ENCODE results near the gene SETD3. TPM values are rescaled to one million over a fixed set of nuclear protein-coding genes. Genes with fewer than 3 reads are reported as not detected.

The SETD3 gene
- total and polyA plus RNA-seq, 2 donors (not counting 1 experiment from before 2014, with no cell fraction given) = 11.0 to 32.1 TPM

GRCh38 chr14:99357151-99357915, 123.3 kb downstream of the SETD3 start:
- no peak overlapping the region for H2AFZ ChIP-seq (ENCODE audit: insufficient read depth, low read depth, low read length, poor library complexity, severe bottlenecking)
- 86% methylated on average over 14 of the region's 15 CpGs for WGBS (ENCODE audit: insufficient coverage)
- no peak overlapping the region for H3K27ac Mint-ChIP-seq
- TF ChIP-seq EZH2 (IDR thresholded peaks at IDR 0.05; ENCODE audit: borderline replicate concordance, insufficient read depth, low read depth, low read length, poor library complexity, severe bottlenecking) = no peak
- TF ChIP-seq, protein P1, sequence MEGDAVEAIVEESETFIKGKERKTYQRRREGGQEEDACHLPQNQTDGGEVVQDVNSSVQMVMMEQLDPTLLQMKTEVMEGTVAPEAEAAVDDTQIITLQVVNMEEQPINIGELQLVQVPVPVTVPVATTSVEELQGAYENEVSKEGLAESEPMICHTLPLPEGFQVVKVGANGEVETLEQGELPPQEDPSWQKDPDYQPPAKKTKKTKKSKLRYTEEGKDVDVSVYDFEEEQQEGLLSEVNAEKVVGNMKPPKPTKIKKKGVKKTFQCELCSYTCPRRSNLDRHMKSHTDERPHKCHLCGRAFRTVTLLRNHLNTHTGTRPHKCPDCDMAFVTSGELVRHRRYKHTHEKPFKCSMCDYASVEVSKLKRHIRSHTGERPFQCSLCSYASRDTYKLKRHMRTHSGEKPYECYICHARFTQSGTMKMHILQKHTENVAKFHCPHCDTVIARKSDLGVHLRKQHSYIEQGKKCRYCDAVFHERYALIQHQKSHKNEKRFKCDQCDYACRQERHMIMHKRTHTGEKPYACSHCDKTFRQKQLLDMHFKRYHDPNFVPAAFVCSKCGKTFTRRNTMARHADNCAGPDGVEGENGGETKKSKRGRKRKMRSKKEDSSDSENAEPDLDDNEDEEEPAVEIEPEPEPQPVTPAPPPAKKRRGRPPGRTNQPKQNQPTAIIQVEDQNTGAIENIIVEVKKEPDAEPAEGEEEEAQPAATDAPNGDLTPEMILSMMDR (IDR thresholded peaks at IDR 0.05) = no peak
- no peaks in the 10 kb centered on the region for H3K9me3 Mint-ChIP-seq (ENCODE audit: insufficient read depth)
- H3K4me1 ChIP-seq (ENCODE audit: control insufficient read depth in 2 of 2, insufficient read depth in 2 of 2, low read length in 2 of 2) = no peaks in the 10 kb centered on the region
- H3K9me3 ChIP-seq (ENCODE audit: control extremely low read depth in 1 of 3, control insufficient read depth in 2 of 3, insufficient read depth in 1 of 3, low read length in 2 of 3) = peaks cover 0 to 11% (median 0%) of the 10 kb centered on the region in 3 donors
- H3K27ac ChIP-seq (ENCODE audit: low read length in 2 of 2) = no peak overlapping the region
- no peak overlapping the region for H3K9ac ChIP-seq (ENCODE audit: low read length)
- intact Hi-C loops (cut with micrococcal nuclease) = no loop called here
- CTCF ChIA-PET = no interaction called here
- no peaks in the 10 kb centered on the region for H4K20me1 ChIP-seq (ENCODE audit: control insufficient read depth, insufficient read depth, low read length, poor library complexity, severe bottlenecking)
- no peaks in the 10 kb centered on the region for H3K27me3 ChIP-seq (replicated peaks in 1 of 4; ENCODE audit: control extremely low read depth in 1 of 4, control insufficient read depth in 3 of 4, insufficient read depth in 4 of 4, low read length in 3 of 4)
- no peak overlapping the region for H3K4me3 Mint-ChIP-seq
- ATAC-seq (ENCODE audit: low read depth) = no peak
- no peak for DNase-seq
- H3K4me3 ChIP-seq (ENCODE audit: control extremely low read depth in 1 of 5, extremely low read depth in 1 of 5, insufficient read depth in 1 of 5, low read depth in 2 of 5, low read length in 4 of 5) = no peak overlapping the region
- no peaks in the 10 kb centered on the region for H3K79me2 ChIP-seq (ENCODE audit: control insufficient read depth, insufficient read depth, low read length)
- POLR2A ChIA-PET = no interaction called here
- no peak overlapping the region for H3K4me2 ChIP-seq (replicated peaks; ENCODE audit: low read depth, low read length, poor library complexity, severe bottlenecking)
- no peaks in the 10 kb centered on the region for H3K4me1 Mint-ChIP-seq
- H3K36me3 ChIP-seq (replicated peaks in 1 of 2; ENCODE audit: control extremely low read depth in 1 of 2, control insufficient read depth in 1 of 2, extremely low read depth in 1 of 2, insufficient read depth in 2 of 2, low read length in 1 of 2) = no peaks in the 10 kb centered on the region
- no peaks in the 10 kb centered on the region for H3K27me3 Mint-ChIP-seq

- Mint-ChIP-seq H3K9me3 (ENCODE audit: insufficient read depth) (no peaks in the 10 kb centered on the region), H3K4me1 (no peaks in the 10 kb centered on the region), H3K4me3 (no peak overlapping the region), H3K27me3 (no peaks in the 10 kb centered on the region), H3K27ac (no peak overlapping the region)
- no peaks in the 10 kb centered on the region for H3K4me1 ChIP-seq (ENCODE audit: control insufficient read depth in 2 of 2, insufficient read depth in 2 of 2, low read length in 2 of 2)
- H3K79me2 ChIP-seq (ENCODE audit: control insufficient read depth, insufficient read depth, low read length) = no peaks in the 10 kb centered on the region
- DNase-seq = no peak
- H3K4me2 ChIP-seq (replicated peaks; ENCODE audit: low read depth, low read length, poor library complexity, severe bottlenecking) = no peak overlapping the region
- intact Hi-C loops (cut with micrococcal nuclease) = no loop called here
- ChIA-PET POLR2A (no interaction called here), CTCF (no interaction called here)
- no peak overlapping the region for H3K9ac ChIP-seq (ENCODE audit: low read length)
- no peaks in the 10 kb centered on the region for H3K27me3 ChIP-seq (replicated peaks in 1 of 4; ENCODE audit: control extremely low read depth in 1 of 4, control insufficient read depth in 3 of 4, insufficient read depth in 4 of 4, low read length in 3 of 4)
- TF ChIP-seq, protein P1 (IDR thresholded peaks at IDR 0.05) = no peak
- no peak for TF ChIP-seq EZH2 (IDR thresholded peaks at IDR 0.05; ENCODE audit: borderline replicate concordance, insufficient read depth, low read depth, low read length, poor library complexity, severe bottlenecking)
- no peaks in the 10 kb centered on the region for H3K36me3 ChIP-seq (replicated peaks in 1 of 2; ENCODE audit: control extremely low read depth in 1 of 2, control insufficient read depth in 1 of 2, extremely low read depth in 1 of 2, insufficient read depth in 2 of 2, low read length in 1 of 2)
- H3K4me3 ChIP-seq (ENCODE audit: control extremely low read depth in 1 of 5, extremely low read depth in 1 of 5, insufficient read depth in 1 of 5, low read depth in 2 of 5, low read length in 4 of 5) = no peak overlapping the region
- no peak overlapping the region for H2AFZ ChIP-seq (ENCODE audit: insufficient read depth, low read depth, low read length, poor library complexity, severe bottlenecking)
- H3K27ac ChIP-seq (ENCODE audit: low read length in 2 of 2) = no peak overlapping the region
- WGBS (ENCODE audit: insufficient coverage) = 93% methylated on average over 8 of the region's 15 CpGs
- no peaks in the 10 kb centered on the region for H4K20me1 ChIP-seq (ENCODE audit: control insufficient read depth, insufficient read depth, low read length, poor library complexity, severe bottlenecking)
- peaks cover 0 to 7% (median 0%) of the 10 kb centered on the region in 3 donors for H3K9me3 ChIP-seq (ENCODE audit: control extremely low read depth in 1 of 3, control insufficient read depth in 2 of 3, insufficient read depth in 1 of 3, low read length in 2 of 3)
- ATAC-seq (ENCODE audit: low read depth) = no peak
Measured at GRCh38 chr14:99356031-99356608, 124.5 kb downstream of the SETD3 start.
